ENCODE measurements around the gene DEF6.

- TF ChIP-seq CTCF (IDR thresholded peaks at IDR 0.05) (no peak), EZH2 (IDR thresholded peaks at IDR 0.05) (no peak)
Measured at GRCh38 chr6:35272005-35272404, 25.6 kb upstream of the DEF6 start.

All from neural progenitor cell (in vitro differentiated cells).